GM21367 (cell line): Measurements from ENCODE around the gene SAMD11.
"Not testable (repeated sequence)": the region's sequence is repeated elsewhere in the genome, so short reads cannot be mapped to it uniquely, and the experiment has no call there.

Experiments used
- ATAC-seq: cut with Tn5 transposase; IDR thresholded peaks from one replicate; pipeline ENCODE4 v1.9.1; 2021; ENCODE audit not compliant: unreplicated experiment

The SAMD11 gene

GRCh38 chr1:974293-974640 is 50.5 kb downstream of the SAMD11 start:
- no peak for ATAC-seq

DNA sequence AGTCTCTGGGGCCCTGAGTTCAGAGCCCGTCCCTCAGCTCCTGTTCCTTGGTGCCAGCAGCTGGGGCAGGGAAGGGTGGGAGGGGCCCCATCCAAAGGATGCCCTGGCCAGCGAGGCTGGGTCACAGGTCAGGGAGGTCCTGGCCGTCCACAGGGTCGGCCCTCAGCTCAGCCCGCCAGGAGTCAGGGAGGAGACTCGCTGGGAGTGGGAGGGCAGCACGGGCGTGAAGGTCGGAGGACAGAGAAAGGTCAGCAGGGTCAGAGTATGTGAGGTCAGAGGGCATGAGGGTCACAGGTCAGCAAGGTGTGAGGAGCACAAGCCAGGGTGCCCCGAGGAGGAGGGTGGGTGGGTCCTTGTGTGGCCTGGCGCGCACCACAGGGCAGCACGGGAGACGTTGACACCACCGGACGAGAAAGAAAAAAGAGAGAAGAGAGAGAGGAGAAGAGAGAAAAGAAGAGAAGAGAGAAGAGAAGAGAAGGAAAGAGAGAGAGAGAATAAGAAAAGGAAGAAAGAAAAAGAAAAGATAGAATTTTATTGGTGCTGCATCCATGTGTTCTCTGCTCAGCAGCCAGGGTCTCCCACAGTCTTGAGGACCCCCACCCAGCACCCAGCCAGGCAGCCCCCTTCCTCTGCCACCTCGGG is 51.1 kb downstream of the SAMD11 start:
- no peak for ATAC-seq

GRCh38 chr1:975365-975764 is 51.6 kb downstream of the SAMD11 start:
- no peak for ATAC-seq

DNA sequence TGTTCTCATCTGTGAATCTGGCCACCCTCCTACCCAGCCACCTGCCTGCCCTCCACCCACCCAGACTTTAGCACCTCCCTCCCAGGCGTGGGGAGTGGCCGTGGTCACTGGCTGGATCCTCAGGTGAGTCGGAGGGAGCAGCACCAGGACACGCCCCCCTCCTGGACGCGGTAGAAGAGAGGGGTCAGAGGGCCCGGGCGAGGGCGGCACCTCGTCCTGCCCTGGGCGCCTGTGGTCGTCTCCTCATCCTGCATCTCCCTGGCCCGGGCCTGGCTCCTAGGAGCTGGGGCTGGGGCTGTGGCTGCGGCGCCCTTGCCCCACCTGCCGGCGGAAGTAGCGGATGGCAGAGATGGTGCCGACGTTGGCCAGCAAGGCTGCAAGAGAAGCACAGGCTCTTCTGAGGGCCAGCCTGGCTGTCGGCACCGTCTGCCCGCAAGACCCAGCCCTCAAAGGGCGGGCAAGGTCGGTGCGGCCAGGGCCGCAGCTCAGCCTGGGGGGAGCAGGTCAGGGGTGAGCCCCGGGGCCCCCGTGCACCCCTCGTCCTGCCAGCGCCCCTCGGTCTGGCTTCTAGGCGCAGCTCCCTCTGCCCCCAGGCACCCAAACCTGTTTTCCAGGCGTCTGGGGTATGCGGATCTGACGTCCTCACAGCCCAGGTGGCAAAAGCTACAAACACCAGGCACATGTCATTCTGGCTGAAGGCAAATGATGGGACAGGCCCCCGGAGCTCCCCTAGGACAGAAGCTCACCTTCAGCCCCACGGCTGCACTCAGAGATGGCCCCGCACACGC is 52.4 kb downstream of the SAMD11 start:
- no peak for ATAC-seq

GRCh38 chr1:976791-977190 is 53.1 kb downstream of the SAMD11 start:
- ATAC-seq, result not testable (repeated sequence)

DNA sequence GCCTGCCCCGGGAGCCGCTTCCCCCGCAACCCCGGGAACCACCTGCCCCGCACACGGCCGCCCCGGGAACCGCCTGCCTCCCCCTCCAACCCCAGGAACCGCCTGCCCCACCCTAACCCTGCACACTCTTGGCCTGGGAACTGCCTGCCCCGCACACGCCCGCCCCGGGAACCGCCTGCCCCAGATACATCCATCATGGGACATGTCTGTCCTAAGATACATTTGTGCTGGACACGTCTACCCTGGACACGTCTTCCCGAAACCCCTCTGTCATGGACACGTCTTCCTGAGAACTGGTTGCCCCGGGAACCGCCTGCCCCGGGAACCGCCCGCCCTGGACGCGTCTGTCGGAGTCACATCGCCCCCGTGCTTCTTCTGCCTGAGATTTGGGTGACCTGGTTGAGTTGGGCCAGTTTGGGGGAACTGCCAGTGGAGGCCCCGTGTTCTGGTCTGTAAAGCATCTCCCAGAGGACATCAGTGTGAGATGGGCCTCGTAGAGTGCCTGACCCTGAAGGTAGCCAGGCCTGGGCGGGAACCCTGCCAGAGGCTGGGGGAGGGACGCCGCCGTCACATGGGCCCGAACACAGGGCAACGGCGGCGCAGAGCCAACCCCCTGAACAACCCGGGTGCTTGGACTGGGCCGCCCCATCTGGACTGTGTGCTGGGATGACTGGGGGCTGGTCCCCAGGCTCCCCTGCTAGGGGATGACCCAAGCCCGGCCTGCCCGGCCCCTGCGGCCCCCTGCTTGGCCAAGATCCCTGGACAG is 54.5 kb downstream of the SAMD11 start:
- no peak for ATAC-seq

GRCh38 chr1:978835-979743 is 55.4 kb downstream of the SAMD11 start:
- no peak for ATAC-seq

DNA sequence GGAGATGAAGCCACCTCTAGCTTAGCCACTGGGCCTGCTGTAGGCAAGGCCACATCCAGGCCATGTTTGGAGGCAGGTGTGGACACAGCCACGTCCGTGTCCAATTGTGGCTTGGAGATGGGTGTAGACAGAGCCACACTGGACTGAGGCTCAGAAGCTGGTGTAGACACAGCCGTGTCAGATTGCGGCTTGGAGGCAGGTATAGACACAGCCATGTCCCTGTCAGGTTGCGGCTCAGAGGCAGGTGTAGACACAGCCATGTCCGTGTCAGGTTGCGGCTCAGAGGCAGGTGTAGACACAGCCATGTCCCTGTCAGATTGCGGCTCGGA is 56.0 kb downstream of the SAMD11 start:
- no peak for ATAC-seq

- ATAC-seq, result no peak
Measured at GRCh38 chr1:980137-980571, 56.4 kb downstream of the SAMD11 start.

GRCh38 chr1:980602-981395 is 57.1 kb downstream of the SAMD11 start:
- no peak for ATAC-seq

GRCh38 chr1:981491-981954 is 57.8 kb downstream of the SAMD11 start:
- no peak for ATAC-seq

GRCh38 chr1:981955-982558 is 58.3 kb downstream of the SAMD11 start, which contains the start of gene PERM1:
PERM1 (minus strand) TSS chr1:982093; CDS start chr1:981029, 1,064 bp downstream.
- no peak for ATAC-seq

DNA sequence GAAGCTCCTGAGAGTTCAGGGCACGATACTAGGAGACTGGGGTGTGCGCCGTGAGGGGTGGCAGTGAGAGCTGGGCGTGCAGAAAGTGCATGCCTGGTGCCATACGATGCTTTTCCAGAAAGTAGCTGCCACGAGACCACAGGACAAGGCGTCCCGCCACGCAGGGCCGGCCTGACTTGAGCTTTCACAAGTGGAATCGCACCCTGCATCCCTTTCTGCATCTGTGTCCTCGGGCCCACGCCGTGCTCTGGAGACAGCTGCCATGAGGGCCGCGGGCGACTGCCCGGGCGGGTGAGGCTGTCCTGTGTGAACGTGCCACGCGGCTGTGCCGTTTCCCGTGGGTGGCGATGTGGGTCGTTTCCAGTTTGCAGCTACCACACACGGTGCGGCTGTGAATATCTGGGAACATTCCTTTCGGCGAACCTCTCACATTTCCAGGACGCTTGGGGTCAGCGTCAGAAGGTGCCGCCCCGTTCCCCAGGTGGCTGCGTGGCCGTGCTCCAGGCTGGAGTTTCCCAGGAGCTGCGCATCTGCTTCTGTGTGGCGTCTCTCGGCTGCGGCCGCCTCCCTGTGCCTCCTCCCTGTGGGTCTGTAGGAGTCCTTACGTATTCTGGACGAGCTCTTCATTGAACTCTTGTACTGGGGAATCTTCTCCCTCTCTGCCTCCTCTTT is 59.2 kb downstream of the SAMD11 start:
- ATAC-seq, result no peak

DNA sequence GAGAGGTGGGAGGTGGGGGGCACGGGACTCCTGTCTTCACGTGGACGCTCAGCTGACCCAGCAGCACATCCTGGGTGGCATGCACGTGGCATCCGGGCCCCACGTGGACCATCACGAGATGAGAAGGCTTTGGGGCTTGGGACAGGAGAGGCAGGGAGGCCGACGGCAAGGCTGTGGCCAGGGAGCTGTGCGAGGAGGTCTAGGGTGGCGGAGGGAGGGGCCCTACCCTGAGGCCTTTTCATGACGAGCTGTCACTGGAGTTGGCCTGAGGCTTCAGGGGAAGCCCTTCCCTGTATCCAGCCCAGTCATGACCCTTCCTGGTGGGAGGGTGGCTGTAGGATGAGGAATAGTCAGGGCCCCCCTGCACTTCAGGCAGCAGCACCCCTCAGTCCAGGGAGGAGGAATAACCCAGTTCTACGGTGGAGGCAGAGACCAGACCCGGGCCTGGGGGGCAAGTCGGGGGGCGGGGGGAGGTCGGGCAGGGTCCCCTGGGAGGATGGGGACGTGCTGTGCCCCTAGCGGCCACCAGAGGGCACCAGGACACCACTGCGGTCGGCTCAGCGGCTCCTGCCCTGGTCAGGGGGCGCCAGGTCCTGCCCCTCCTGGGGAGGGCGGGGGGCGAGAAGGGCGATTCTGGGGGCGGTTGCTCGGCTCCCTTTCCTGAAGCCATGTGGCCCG is 60.2 kb downstream of the SAMD11 start:
- no peak for ATAC-seq

DNA sequence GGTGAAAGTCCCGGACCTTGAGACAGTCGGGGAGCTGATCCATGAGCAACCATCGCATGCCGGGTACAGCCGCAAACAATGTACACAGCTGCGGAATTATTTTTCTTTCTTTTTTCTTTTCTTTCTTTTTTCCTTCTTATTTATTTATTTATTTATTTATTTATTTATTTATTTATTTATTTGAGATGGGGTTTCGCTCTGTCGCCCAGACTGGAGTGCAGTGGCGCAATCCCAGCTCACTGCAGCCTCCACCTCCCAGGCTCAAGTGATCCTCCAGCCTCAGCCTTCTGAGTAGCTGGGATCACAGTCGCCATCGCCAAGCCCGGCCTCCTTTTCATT is 60.7 kb downstream of the SAMD11 start:
- ATAC-seq, result no peak

DNA sequence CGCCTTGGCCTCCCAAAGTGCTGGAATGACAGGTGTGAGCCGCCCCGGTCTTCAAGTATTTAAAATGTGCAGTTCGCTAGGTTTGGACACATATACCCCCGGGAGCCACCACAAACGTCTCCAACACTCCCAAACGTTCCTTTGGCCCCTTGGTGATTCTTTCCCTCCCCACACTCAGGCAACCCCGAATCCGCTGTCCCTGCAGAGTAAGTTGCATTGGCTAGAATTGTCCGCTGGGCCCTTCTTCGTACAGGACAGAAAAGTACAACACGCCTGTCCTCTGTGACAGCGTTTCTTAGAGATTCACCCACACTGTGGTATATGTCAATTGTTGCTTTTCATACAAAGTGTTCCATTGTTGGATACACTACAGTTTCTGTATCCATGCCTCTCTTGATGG is 61.4 kb downstream of the SAMD11 start:
- ATAC-seq, result no peak

GRCh38 chr1:988061-988460 is 64.3 kb downstream of the SAMD11 start:
- ATAC-seq, result not testable (repeated sequence)

DNA sequence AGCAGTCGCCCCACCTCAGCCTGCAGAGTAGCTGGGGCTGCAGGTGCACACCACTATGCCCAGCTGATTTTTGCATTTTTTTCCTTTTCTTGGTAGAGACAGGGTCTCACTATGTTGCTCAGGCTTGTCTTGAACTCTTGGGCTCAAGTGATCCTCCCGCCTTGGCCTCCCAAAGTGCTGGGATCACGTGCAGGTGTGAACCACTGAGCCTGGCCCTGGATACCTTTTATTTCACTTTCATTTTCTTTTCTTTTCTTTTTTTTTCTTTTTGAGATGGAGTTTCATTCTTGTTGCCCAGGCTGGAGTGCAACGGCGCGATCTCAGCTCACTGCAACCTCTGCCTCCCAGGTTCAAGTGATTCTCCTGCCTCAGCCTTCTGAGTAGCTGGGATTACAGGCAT is 67.6 kb downstream of the SAMD11 start:
- ATAC-seq, result not testable (repeated sequence)

- no peak for ATAC-seq
Measured at GRCh38 chr1:991895-992294, 68.2 kb downstream of the SAMD11 start.
